Measurements from ENCODE around the gene MUC5AC.
"Not testable (repeated sequence)": the region's sequence is repeated elsewhere in the genome, so short reads cannot be mapped to it uniquely, and the experiment has no call there.

Gene MUC5AC

GRCh38 chr11:1177771-1178090 is 20.0 kb downstream of the MUC5AC start:
- DNase-seq (ENCODE audit: low read depth), result no peak

GRCh38 chr11:1178201-1178885 is 20.6 kb downstream of the MUC5AC start:
- DNase-seq (ENCODE audit: low read depth), result no peak

GRCh38 chr11:1178906-1179305 is 21.2 kb downstream of the MUC5AC start:
- no peak for DNase-seq (ENCODE audit: low read depth)

DNA sequence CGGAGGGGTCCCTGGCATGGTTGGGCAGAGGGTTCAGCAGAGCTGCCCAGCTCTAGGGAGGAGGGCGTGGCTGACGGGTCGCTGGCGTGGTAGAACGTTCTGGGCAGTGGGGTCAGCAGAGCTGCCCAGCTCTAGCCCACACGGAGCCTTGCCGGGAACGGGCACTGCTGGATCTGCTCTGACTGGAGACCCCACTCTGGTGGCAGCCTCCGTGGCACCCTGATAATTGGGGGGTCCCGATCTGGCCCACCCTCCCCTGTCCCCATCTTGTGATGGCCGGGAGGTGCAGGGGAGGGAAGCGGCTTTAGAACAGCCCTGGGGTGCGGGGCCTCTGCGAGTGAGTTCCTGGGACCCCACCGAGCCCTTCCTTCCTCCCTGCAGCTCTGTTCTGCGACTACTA is 21.9 kb downstream of the MUC5AC start:
- DNase-seq (ENCODE audit: low read depth), result no peak

DNA sequence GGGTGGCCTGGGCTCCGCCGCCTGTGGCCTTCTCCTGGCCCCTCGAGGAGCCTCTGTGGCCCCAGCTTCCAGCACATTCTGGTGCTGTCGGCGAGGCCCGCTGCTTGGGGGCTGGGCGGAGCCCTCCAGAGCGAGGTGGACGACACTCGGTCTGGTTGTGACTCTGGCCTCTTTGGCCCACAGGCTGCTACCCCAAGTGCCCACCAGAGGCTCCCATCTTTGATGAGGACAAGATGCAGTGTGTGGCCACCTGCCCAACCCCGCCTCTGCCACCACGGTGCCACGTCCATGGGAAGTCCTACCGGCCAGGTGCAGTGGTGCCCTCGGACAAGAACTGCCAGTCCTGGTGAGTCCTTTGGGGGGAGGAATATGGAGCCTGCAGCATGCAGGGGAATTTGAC is 22.4 kb downstream of the MUC5AC start:
- no peak for DNase-seq (ENCODE audit: low read depth)

- DNase-seq (ENCODE audit: low read depth), result no peak
These were observed 23.2 kb downstream of the MUC5AC start for GRCh38 chr11:1180947-1181391.

- no peak for DNase-seq (ENCODE audit: low read depth)
These were observed 23.7 kb downstream of the MUC5AC start for GRCh38 chr11:1181420-1181819.

- DNase-seq (ENCODE audit: low read depth), result no peak
These were observed 24.2 kb downstream of the MUC5AC start for GRCh38 chr11:1181853-1182535.

GRCh38 chr11:1184139-1184538 is 26.4 kb downstream of the MUC5AC start:
- DNase-seq (ENCODE audit: low read depth), result not testable (repeated sequence)

GRCh38 chr11:1188451-1189130 is 30.8 kb downstream of the MUC5AC start:
- DNase-seq (ENCODE audit: low read depth), result not testable (repeated sequence)

- DNase-seq (ENCODE audit: low read depth), result not testable (repeated sequence)
These were observed 32.1 kb downstream of the MUC5AC start for GRCh38 chr11:1189816-1190215.

GRCh38 chr11:1191786-1192470 is 34.2 kb downstream of the MUC5AC start:
- DNase-seq (ENCODE audit: low read depth), result not testable (repeated sequence)

DNA sequence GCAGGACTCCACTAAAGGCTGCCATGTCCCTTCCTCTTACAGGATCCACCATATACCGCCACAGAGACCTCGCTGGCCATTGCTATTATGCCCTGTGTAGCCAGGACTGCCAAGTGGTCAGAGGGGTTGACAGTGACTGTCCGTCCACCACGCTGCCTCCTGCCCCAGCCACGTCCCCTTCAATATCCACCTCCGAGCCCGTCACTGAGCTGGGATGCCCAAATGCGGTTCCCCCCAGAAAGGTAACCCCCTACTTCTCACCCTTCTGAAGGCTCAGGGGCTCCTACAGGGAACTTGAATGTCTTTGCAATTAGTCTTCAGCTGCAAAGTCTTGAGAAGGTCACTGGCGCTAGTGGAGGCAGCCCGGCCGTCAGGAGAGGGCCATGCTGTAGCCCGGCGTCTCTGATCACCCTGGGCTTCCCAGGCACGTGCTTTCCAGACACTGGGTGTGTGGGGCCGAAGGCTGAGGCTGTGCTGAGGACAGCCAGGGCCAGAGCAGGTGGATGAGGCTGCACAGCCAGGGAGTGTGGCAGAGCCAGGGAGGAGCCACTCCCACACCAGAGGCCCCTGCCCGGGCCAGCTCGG is 35.1 kb downstream of the MUC5AC start:
- DNase-seq (ENCODE audit: low read depth), result no peak

DNA sequence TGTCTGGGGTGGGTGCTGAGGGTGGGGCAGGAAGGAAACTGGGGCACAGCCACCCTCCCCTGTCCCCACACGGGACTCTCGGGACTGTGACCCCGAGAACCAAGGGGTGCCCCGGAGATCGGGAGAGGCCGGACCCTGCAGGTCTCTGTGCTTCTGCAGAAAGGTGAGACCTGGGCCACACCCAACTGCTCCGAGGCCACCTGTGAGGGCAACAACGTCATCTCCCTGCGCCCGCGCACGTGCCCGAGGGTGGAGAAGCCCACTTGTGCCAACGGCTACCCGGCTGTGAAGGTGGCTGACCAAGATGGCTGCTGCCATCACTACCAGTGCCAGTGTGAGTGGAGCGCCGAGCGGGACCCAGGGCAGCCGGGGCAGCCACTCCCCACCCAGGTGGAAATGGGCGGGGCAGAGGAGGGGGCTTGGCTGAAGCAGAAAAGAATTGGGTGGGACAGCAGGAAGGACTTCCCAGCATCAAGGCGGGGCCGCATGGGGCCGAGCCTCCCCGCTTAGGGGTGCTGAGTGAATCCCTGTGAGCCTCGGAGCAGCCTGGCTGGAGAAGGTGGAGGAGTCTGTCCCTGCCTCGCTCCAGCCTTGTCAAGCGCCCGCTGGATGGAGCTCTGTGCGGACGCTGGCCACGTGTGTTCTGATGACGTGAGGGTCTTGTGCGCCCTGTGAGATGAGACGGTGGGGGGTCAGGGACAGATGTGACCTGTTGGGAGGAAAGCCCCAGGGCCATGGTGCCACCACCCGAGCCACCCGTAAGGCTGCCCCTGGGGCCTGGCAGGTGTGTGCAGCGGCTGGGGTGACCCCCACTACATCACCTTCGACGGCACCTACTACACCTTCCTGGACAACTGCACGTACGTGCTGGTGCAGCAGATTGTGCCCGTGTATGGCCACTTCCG is 35.8 kb downstream of the MUC5AC start:
- no peak for DNase-seq (ENCODE audit: low read depth)

- DNase-seq (ENCODE audit: low read depth), result no peak
These were observed 36.7 kb downstream of the MUC5AC start for GRCh38 chr11:1194231-1194976.

GRCh38 chr11:1194977-1195681 is 37.4 kb downstream of the MUC5AC start:
- DNase-seq (ENCODE audit: low read depth), result no peak

DNA sequence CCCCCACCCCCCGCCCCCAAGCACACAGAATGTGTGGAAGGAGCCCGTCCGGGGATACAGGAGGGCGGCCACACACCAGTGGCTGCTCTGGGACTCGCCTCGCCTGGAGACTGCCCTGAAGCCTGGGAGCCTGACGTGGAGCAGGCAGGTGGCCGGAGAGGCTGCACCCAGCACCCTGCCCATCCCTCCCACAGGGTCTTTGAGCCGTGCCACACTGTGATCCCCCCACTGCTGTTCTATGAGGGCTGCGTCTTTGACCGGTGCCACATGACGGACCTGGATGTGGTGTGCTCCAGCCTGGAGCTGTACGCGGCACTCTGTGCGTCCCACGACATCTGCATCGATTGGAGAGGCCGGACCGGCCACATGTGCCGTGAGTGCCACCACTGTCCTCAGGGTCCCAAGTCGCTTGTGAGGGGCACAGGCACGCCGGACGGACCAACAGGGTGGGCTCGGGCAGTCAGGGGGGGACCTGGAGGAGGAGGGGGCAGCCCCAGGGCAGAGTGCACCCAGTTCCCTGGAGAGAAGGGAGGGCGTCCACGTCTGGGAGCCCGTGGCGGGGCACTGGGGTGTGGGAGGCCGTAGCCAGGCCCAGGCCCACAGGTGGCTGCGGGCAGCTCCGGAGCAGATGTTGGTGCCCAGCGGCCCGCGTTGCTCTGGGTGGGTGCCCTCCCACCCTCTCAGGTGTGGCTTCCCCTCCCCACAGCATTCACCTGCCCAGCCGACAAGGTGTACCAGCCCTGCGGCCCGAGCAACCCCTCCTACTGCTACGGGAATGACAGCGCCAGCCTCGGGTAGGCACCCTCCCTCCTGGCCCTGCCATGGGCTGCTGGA is 38.1 kb downstream of the MUC5AC start:
- no peak for DNase-seq (ENCODE audit: low read depth)

DNA sequence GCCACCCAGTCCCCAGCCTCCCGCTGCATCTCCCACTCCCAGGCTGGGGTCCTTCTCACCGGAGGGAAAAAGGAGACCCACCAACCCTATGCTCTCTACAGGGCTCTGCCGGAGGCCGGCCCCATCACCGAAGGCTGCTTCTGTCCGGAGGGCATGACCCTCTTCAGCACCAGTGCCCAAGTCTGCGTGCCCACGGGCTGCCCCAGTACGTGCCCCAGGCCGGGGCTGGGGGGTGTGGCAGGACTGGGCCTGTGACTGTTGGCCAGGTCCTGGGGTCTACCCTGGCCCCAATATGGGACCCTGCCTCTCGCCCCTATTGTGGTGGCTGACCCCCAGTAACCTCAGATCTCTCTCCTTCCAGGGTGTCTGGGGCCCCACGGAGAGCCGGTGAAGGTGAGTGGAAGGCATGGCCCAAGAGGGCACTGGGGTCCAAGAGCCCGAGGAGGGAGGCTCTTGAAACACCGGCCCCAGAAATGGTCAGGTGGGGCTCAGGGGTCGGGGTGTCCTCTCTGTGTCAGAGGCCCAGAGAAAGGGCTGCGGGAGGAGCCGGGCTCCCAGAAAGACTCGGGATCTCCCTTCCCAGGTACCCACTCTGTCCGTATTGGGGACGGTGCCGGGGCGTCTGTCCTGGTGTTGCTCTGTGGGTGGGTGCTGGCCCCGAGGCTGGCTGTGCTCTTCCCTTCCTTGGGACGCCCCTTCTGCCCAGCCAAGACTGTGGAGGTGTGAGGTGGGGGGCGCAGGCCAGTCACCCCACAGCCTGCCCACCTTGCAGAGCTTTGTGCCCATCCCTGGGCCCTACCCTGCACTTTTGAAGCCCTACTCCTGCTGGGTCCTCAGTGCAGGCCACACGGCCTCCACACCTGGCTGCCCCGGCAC is 39.0 kb downstream of the MUC5AC start:
- DNase-seq (ENCODE audit: low read depth), result no peak

Data from amniotic epithelial cell (primary cell).